Choroid plexus epithelial cell (primary cell): ENCODE measurements around the gene TIGAR.

Source experiments
- DNase-seq: peaks from one replicate; pipeline ENCODE4 v3.0.0-alpha.2; 2010; ENCODE audit warnings: low read depth
- H3K4me3 ChIP-seq: 2 replicates; pipeline ENCODE4 v1.5.1; 2011; ENCODE audit warnings: low read depth, mild to moderate bottlenecking, control low read depth, low read length, moderate library complexity
- TF ChIP-seq, protein P1 (sequence below): conservative IDR thresholded peaks from 2 replicates; pipeline ENCODE4 v1.5.1; 2011; ENCODE audit warnings: low read depth, mild to moderate bottlenecking, control low read depth, inconsistent platforms, low read length, moderate library complexity

TIGAR gene

GRCh38 chr12:4325966-4326365, 5.0 kb downstream of the TIGAR start:
- no peak overlapping the region for H3K4me3 ChIP-seq
- DNase-seq: no peak
- TF ChIP-seq, protein P1, sequence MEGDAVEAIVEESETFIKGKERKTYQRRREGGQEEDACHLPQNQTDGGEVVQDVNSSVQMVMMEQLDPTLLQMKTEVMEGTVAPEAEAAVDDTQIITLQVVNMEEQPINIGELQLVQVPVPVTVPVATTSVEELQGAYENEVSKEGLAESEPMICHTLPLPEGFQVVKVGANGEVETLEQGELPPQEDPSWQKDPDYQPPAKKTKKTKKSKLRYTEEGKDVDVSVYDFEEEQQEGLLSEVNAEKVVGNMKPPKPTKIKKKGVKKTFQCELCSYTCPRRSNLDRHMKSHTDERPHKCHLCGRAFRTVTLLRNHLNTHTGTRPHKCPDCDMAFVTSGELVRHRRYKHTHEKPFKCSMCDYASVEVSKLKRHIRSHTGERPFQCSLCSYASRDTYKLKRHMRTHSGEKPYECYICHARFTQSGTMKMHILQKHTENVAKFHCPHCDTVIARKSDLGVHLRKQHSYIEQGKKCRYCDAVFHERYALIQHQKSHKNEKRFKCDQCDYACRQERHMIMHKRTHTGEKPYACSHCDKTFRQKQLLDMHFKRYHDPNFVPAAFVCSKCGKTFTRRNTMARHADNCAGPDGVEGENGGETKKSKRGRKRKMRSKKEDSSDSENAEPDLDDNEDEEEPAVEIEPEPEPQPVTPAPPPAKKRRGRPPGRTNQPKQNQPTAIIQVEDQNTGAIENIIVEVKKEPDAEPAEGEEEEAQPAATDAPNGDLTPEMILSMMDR: no peak

- TF ChIP-seq, protein P1: no peak
- H3K4me3 ChIP-seq: no peak overlapping the region
- DNase-seq: no peak
Observed at GRCh38 chr12:4327293-4327692, 6.3 kb downstream of the TIGAR start.

DNA sequence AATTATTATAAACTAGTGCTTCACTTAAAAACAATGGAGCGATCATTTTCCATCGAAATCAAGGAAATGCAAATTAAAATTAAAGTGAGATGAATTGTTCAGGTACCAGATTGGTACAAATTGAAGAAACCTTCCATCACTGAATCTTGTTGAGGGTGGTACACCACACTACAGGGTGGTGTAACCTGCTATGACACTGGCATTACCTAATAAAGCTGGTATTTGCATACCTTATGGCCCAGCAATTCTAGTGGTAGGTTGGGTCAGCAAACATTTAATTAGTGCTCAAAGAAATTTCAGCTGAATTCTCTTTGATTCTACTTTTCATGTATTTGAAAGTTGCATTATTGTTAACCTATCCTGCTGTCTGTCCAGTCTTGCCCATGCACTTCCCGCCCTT, 9.2 kb downstream of the TIGAR start:
- H3K4me3 ChIP-seq: no peak overlapping the region
- TF ChIP-seq, protein P1: no peak
- no peak for DNase-seq

DNA sequence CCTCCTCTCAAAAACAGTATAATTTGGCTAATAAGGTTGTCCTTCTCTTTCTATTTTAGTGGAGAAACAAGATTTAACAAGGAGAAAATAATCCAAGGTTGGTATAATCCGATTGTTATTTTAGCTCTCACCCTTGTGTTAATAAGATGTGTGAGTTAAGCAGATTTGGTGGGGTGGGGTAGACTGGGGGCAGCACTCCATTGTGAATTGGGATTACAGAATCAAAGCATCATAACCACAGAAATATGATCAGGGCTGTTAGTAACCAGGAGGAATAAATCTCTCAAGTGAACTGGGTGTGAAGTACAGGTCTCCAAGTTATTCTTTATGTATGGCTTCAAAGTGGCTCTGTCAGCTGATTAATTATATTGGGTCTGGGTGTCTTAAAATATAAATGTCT, 10.2 kb downstream of the TIGAR start:
- TF ChIP-seq, protein P1: no peak
- no peak for DNase-seq
- no peak overlapping the region for H3K4me3 ChIP-seq

DNA sequence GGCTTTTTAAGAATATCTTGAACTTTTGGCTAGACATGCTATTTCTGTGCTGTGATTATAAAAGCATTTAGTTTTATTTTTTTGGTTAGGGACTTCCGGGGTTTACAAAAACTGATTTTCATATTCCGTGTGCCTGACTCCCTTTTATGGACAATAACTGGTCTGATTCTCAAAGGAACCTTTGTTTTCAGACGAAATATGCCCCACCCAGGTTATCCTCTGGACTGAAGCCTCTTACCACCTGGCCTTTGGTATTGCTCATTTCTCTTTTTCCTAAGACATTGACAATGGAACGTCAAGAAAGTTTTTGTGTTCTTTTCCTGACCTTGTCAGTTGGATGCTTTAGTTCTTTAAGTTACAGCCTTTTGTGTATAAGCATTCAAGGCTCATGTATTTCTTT, 10.8 kb downstream of the TIGAR start:
- H3K4me3 ChIP-seq: no peak overlapping the region
- DNase-seq: no peak
- TF ChIP-seq, protein P1: no peak

GRCh38 chr12:4346931-4347330, 25.9 kb downstream of the TIGAR start:
- TF ChIP-seq, protein P1: no peak
- no peak overlapping the region for H3K4me3 ChIP-seq
- DNase-seq: no peak

- TF ChIP-seq, protein P1: peak; percentile 56
- peak; percentile 29 for DNase-seq
- no peak overlapping the region for H3K4me3 ChIP-seq
Observed at GRCh38 chr12:4353785-4354208, 32.8 kb downstream of the TIGAR start.
